Measurements from ENCODE around the gene PRPS2. TPM values are rescaled to one million over a fixed set of nuclear protein-coding genes. Genes with fewer than 3 reads are reported as not detected.
A peak's percentile ranks its signal among the peaks of the same experiment; 100 is the strongest.

Gene PRPS2
- total RNA-seq, 1 donor, result 24.2 TPM

GRCh38 chrX:12804655-12805054 lies 13.4 kb downstream of the PRPS2 start:
- Histone ChIP-seq H3K27me3 (ENCODE audit: insufficient read depth, low read length) (no peaks in the 10 kb centered on the region), H3K4me3 (ENCODE audit: insufficient read depth, low read length) (no peak overlapping the region), H3K4me2 (ENCODE audit: insufficient read depth, low read length) (no peak overlapping the region), H3K36me3 (ENCODE audit: insufficient read depth, low read length) (peaks cover 3% of the 10 kb centered on the region), H3K4me1 (ENCODE audit: insufficient read depth, low read length) (no peaks in the 10 kb centered on the region), H3K27ac (ENCODE audit: low read depth, low read length) (no peak overlapping the region), H4K20me1 (ENCODE audit: insufficient read depth, low read length) (no peaks in the 10 kb centered on the region), H3K79me2 (ENCODE audit: insufficient read depth, low read length) (no peaks in the 10 kb centered on the region), H2AFZ (ENCODE audit: low read length) (no peak overlapping the region), H3K9me3 (ENCODE audit: low read depth, low read length) (no peaks in the 10 kb centered on the region)
- no peak for TF ChIP-seq CTCF (IDR thresholded peaks at IDR 0.05; ENCODE audit: extremely low read depth, low read depth, low read length)
- DNase-seq (ENCODE audit: insufficient read length, low spot score, missing footprints), result no peak

GRCh38 chrX:12805333-12805732 lies 14.1 kb downstream of the PRPS2 start:
- no peak overlapping the region for H3K4me2 ChIP-seq (ENCODE audit: insufficient read depth, low read length)
- no peaks in the 10 kb centered on the region for H3K4me1 ChIP-seq (ENCODE audit: insufficient read depth, low read length)
- H2AFZ ChIP-seq (ENCODE audit: low read length), result no peak overlapping the region
- H3K36me3 ChIP-seq (ENCODE audit: insufficient read depth, low read length), result peaks cover 3% of the 10 kb centered on the region
- H3K79me2 ChIP-seq (ENCODE audit: insufficient read depth, low read length), result no peaks in the 10 kb centered on the region
- H3K9me3 ChIP-seq (ENCODE audit: low read depth, low read length), result no peaks in the 10 kb centered on the region
- H3K27me3 ChIP-seq (ENCODE audit: insufficient read depth, low read length), result no peaks in the 10 kb centered on the region
- no peak for DNase-seq (ENCODE audit: insufficient read length, low spot score, missing footprints)
- no peak for TF ChIP-seq CTCF (IDR thresholded peaks at IDR 0.05; ENCODE audit: extremely low read depth, low read depth, low read length)
- no peak overlapping the region for H3K27ac ChIP-seq (ENCODE audit: low read depth, low read length)
- H4K20me1 ChIP-seq (ENCODE audit: insufficient read depth, low read length), result no peaks in the 10 kb centered on the region
- no peak overlapping the region for H3K4me3 ChIP-seq (ENCODE audit: insufficient read depth, low read length)

DNA sequence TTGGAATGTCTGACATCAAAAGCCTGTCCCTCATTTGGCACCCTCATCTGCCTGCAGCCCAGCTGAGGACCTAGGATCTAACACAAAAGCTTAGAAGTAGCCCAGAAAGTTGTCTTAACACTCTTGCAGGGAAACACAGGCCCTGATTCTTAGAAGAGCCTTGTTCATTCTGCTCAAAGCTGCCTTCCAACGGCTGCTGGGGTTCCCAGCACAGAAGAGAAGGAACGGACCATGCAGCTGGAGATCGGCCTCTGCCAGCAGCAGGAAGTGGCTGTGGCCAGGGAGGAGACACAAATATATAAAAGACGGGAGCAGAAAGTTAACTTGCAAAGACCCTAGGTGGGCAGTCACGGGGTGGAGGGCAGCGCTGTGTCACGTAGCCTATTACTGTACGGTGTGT lies 20.4 kb downstream of the PRPS2 start:
- no peak for DNase-seq (ENCODE audit: insufficient read length, low spot score, missing footprints)
- Histone ChIP-seq H3K4me3 (ENCODE audit: insufficient read depth, low read length) (no peak overlapping the region), H3K79me2 (ENCODE audit: insufficient read depth, low read length) (no peaks in the 10 kb centered on the region), H3K9me3 (ENCODE audit: low read depth, low read length) (no peaks in the 10 kb centered on the region), H3K27ac (ENCODE audit: low read depth, low read length) (no peak overlapping the region), H3K27me3 (ENCODE audit: insufficient read depth, low read length) (no peaks in the 10 kb centered on the region), H4K20me1 (ENCODE audit: insufficient read depth, low read length) (no peaks in the 10 kb centered on the region), H3K36me3 (ENCODE audit: insufficient read depth, low read length) (no peaks in the 10 kb centered on the region), H3K4me2 (ENCODE audit: insufficient read depth, low read length) (no peak overlapping the region), H3K4me1 (ENCODE audit: insufficient read depth, low read length) (no peaks in the 10 kb centered on the region), H2AFZ (ENCODE audit: low read length) (no peak overlapping the region)
- no peak for TF ChIP-seq CTCF (IDR thresholded peaks at IDR 0.05; ENCODE audit: extremely low read depth, low read depth, low read length)

DNA sequence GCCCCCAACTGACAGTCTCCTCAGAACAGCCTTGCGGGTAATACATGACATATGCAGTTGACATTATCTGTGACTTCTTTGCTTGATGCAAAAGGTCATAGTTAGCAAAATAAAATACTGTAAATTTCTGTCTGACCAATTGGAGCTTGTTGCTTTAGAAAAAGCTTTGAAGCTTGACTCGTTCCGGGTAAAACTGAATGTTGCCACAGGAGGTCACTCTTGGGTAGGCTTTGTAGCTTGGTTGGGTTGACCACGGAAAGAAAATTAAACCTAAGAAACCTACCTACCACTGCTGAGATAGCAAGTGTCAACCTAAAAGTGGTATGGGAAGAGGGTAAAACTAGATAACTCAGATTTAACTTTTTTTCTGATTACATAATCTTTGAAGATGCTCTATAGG lies 23.2 kb downstream of the PRPS2 start:
- Histone ChIP-seq H3K27ac (ENCODE audit: low read depth, low read length) (no peak overlapping the region), H3K79me2 (ENCODE audit: insufficient read depth, low read length) (no peaks in the 10 kb centered on the region), H3K9me3 (ENCODE audit: low read depth, low read length) (no peaks in the 10 kb centered on the region), H3K4me2 (ENCODE audit: insufficient read depth, low read length) (no peak overlapping the region), H3K4me1 (ENCODE audit: insufficient read depth, low read length) (no peaks in the 10 kb centered on the region), H3K27me3 (ENCODE audit: insufficient read depth, low read length) (no peaks in the 10 kb centered on the region), H3K36me3 (ENCODE audit: insufficient read depth, low read length) (no peaks in the 10 kb centered on the region), H4K20me1 (ENCODE audit: insufficient read depth, low read length) (no peaks in the 10 kb centered on the region), H2AFZ (ENCODE audit: low read length) (no peak overlapping the region), H3K4me3 (ENCODE audit: insufficient read depth, low read length) (no peak overlapping the region)
- DNase-seq (ENCODE audit: insufficient read length, low spot score, missing footprints), result no peak
- peak; percentile 60 for TF ChIP-seq CTCF (IDR thresholded peaks at IDR 0.05; ENCODE audit: extremely low read depth, low read depth, low read length)
